SKM-1 (cell line): Measurements from ENCODE around the gene PGGHG.
"Not testable (repeated sequence)": the region's sequence is repeated elsewhere in the genome, so short reads cannot be mapped to it uniquely, and the experiment has no call there.

ENCODE experiments used
- DNase-seq: peaks from one replicate; lab custom pipeline; 2025; ENCODE audit not compliant: unreplicated experiment; lab: John Stamatoyannopoulos, UW

The PGGHG gene

DNA sequence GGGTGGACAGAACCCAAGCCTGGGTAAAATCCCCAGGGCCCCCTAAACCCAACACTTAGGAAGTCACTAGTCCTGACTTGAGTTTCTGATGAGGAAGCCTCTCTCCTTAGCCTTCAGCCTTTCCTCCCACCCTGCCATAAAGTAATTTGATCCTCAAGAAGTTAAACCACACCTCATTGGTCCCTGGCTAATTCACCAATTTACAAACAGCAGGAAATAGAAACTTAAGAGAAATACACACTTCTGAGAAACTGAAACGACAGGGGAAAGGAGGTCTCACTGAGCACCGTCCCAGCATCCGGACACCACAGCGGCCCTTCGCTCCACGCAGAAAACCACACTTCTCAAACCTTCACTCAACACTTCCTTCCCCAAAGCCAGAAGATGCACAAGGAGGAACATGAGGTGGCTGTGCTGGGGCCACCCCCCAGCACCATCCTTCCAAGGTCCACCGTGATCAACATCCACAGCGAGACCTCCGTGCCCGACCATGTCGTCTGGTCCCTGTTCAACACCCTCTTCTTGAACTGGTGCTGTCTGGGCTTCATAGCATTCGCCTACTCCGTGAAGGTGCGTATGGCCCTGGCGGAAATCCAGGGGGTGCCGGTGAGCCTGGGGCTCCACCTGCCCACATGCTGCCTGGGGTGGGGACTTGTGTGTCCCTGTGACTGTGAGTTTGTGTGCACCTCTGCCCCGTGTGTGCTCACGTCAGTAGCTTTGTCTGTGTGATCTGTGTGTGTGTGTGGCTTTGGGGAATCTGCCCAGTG, 25.0 kb downstream of the PGGHG start, which contains the start of gene IFITM1:
TSS of gene IFITM1 (plus strand) at position 254 of the 767 bp plus-strand sequence. CDS start at position 385, 131 bp downstream.
- peak; percentile 38 for DNase-seq

- not testable (repeated sequence) for DNase-seq
These were observed 25.6 kb downstream of the PGGHG start for GRCh38 chr11:314554-314875.

- no peak for DNase-seq
These were observed 26.1 kb downstream of the PGGHG start for GRCh38 chr11:315051-315481.

DNA sequence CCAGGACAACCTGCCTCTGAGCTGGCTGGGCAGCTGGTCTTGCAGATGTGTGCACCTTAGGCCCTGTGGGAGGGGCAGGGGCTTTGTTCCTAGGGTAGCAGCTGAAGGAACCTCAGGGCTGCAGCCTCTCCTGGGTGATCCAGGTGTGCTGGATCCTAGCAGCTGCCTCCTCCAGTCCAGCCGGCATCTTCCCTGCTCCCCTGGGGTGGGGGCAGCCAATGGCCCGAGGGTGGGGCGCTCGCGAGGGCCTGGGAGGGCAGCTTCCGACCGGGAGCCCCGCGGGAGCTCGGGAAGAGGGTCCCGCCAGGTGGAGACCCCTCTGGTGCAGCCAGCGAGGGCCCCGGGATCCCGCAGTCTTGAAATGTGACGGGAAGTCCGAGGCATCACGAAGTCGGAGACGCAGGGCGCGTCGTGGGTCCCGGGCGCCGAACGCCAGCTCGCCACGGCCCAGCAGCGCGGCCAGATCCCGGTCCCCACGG, 26.6 kb downstream of the PGGHG start:
- DNase-seq = no peak

DNA sequence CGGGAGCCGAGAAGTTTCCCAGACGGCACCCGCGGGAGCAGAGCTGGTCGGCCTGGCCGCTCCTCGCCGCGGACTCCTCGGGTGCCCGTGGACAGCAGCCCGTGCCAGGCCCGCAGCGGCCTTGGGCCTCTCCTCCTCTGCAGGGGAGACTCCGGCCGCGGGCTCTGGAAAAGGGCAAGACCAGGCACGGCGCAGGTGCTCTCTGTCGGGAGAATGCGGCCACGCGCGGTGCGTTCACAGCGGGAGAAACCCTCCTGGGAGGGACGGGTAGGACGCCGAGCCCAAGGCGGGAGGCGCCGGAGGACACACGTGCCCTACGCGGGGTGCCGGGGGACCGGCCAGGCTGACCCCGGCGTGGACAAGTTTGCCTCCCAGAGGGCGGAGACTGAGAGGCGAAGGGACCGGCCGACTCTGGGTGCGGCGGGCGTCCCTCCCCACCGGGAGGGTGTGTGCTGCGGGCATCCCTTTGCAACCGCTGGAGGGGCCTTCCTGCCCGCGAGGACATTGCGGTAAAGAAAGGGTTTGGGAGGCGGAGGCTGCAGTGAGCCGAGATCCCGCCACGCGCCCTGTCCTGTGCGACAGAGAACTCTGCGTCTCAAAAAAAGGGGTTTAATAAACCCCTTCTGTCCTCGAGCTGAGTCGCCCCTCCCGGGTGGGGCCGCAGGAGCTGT, 27.2 kb downstream of the PGGHG start:
- DNase-seq = no peak

DNA sequence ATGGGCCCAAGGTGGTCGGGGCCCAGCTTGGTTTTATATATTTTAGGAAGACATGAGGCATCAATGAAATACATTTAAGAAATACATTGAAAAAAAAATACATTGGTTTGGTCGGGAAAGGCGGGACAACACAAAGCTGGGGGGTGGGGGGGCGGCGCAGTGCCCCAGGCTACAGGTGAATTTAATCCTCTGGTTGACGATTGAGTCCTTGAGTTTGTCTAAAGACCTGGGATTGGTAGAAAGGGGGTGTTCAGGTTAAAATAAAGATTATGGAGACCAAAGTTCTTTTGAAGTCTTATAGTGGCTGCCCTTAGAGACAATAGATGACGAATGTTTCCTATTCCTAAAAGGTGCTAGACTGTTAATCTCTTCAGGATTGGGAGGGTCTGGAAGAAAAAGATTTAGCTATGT, 28.0 kb downstream of the PGGHG start:
- no peak for DNase-seq

DNA sequence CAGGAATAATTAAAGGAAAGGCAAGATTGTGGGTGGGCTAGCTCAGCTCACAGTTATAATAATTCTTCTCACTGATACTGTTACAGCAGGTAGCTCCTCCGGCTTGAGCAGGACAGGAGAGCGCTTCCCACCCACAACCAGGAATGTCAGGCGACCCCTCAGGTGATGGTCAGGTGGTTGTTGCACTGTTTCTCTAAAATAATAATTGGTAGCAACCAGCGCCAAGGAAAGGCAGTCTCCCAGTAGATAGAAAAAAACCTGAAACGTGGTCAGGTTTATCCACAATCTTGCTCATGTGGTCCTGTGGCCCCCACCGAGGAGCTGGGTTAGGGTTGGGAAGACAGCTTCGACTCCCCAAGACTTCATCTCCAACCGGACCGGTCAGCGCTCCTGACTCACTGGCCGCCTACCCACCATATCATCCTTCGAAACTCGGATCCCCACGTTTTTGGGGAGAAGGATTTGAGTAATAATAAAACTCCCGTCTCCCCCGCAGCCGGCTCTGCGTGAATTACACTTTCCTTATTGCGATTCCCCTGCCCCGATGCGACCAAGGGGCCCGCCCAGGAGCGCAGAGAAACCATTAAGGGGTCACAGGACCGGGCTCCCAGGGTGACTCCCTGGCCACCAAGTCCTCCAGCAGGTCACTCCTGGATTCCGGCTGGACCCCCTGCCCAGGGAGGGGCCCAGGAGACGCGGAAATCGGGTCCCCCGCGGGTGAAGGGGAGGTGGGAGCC, 28.9 kb downstream of the PGGHG start:
- not testable (repeated sequence) for DNase-seq

DNA sequence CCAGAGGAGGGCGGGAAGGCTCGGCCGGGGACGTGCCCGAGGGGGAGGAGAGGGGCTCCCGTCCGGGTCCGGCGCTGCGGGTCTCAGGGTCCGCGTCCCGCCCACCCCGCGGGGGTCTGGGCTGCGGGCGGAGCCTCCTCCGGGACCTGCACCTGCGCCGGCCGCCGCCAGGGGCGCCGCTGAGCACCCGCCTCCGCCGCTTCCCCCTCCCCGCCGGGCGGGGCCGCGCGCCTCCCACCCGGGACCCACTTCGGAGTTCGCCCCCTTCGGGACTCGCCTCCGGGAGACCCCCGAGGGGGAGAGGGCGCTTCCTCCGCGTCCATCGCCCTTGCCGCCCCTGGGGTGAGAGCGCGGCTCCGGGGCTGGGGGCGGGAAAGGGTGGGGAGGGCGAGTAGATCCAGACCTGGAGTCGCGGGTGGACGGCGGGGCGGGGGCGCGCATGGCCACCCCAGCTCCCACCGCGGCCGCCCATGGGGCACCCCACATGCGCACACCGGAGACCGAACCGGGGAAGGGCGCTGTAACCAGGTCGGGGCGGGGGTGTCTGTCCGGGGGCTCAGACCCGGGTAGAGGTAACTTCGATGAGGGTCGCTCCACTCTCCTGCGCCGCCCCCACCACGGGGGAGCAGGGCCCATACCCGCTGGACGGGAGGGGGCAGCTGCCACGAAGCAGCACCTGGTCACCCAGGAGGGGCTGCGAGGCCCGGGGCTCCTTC, 29.6 kb downstream of the PGGHG start:
- DNase-seq = not testable (repeated sequence)

GRCh38 chr11:319121-319887, 30.4 kb downstream of the PGGHG start:
- DNase-seq = not testable (repeated sequence)

- not testable (repeated sequence) for DNase-seq
These were observed 31.0 kb downstream of the PGGHG start for GRCh38 chr11:319888-320273.

- no peak for DNase-seq
These were observed 35.2 kb downstream of the PGGHG start for GRCh38 chr11:324156-324555.

DNA sequence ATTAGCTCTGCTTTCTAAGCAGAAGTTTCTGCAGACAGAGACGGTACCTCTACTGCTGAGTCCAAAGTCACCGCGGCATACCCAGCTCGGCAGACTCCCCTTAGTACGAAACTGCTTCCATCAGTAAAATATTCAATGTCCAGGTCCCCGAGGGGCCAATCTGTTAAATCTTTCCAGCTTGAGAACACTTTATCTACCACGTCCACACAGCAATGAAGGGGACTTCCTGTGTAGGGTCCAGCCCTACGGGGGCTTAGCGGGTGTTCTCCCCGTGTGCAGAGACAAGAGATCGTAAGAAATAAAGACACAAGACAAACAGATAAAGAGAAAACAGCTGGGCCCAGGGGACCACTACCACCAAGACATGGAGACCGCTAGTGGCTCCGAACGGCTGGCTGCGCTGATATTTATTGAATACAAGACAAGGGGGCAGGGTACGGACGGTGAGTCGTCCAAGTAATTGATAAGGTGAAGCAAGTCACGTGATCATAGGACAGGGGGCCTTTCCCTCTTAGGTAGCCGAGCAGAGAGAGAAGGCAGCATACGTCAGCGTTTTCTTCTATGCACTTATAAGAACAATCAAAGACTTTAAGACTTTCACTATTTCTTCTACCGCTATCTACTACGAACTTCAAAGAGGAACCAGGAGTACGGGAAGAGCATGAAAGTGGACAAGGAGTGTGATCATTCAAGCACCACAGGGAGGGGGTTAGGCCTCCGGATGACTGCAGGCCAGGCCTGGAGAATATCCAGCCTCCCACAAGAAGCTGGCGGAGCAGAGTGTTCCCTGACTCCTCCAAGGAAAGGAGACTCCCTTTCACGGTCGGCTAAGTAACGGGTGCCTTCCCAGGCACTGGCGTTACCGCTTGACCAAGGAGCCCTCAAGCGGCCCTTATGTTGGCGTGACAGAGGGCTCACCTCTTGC, 35.9 kb downstream of the PGGHG start:
- not testable (repeated sequence) for DNase-seq

DNA sequence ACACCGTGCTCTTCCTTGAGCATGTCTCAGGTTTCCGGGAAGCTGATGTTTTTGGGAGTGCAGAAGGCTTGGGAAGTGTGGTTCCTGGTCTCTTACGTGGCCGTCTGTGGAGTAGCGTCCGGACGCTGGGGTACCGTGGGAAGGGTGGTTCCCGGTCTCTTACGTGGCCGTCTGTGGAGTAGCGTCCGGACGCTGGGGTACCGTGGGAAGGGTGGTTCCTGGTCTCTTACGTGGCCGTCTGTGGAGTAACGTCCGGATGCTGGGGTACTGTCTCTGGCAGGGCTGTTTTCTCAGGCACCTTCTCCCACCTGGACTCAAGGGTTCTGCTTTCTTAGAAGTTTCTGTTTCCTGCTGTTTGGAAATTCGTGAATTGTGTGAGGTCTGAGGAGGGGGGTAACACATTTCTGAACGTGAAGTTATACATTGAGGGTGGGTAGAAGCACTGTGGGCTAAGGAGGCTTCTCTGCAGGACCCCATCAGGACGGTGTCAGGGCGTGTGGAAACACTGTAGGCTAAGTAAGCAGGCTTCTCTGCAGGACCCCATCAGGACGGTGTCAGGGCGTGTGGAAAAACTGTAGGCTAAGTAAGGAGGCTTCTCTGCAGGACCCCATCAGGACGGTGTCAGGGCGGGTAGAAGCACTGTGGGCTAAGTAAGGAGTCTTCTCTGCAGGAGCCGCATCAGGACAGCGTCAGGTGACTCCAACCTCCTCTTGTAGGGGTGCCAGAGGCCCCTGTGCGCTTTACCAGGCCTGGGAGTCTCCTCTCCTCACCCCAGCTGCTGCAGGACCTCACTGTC, 37.1 kb downstream of the PGGHG start:
- no peak for DNase-seq

DNA sequence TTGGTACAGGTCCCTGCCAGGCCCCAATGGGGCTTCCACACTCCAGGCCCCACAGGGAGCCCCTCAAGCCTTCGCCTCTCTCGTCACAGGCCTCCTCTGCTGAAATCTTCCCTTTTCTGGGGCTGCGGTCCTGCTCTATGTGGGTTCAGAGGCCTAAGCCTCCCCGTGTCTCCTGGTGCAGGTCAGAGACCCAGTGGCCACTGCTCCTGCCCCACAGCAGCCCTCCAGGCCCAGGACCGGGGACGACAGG, 37.6 kb downstream of the PGGHG start:
- no peak for DNase-seq

DNA sequence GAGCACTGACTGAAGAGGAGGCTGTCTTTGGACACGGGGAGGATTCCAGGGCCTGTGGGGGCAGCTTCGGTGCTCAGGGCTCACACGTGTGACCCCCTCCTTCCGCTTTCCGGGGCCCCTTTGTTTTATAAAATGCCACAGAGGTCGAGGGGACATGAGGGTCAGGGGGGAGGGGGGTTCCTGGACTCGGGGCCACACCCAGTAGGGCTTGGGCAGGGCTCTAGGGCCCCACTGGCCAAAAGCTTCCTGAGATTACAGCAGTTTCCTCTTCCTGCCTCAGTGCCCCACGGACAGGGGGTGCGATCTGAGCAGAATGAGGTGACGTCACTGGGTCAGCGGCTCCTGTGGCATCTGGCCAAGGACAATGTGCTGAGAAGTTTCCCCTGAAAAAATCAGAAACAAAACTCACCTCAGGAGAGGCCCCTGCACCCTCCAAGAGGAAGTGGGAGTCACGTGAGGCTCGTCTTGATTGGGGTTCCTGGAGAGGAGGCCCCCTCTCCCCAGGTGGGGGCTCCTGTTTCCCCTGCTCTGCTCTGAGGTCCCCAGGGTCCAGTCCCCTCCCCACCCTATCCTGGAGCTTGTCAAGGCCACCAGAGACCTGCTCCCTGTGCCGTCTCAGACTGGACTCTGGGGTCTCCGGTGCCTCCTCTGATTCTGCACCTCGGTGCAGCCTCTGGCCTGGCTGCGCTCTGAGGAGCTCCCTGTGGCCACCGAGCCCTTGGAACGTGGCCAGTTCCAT, 38.1 kb downstream of the PGGHG start:
- DNase-seq = peak; percentile 85

DNA sequence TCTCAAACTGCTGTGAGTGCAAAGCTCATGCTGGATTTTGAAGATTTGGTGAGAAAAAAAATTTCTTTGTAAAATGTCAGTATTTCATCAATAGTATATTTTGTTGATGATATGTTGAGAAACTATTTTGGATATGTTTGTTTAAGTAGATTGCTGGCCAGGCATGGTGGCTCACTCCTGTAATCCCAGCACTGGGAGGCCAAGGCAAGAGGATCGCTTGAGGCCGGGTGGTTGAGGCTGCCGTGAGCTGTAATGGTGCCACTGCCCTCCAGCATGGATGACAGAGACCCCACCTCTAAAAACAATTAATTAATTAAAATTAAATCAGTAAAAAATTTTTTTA, 38.6 kb downstream of the PGGHG start:
- no peak for DNase-seq

DNA sequence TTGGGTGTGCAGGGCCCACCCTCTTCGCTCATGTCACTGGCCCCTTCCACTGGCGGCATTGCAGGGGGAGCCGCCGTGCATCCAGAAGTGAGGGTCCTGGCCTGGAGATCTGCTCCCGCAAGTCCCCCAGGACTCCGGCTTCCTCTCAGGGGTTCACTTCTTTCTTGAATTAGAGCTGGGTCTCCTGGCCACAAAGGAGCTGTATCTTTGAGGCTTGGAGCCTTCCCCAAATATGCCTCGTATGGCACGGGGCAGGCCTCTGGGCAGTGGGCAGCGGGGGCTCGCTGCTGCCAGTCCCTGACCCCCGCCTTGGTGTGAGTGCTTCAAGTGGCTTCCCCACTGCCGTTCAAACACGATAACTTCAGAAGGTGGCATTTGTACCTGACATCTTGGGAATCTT, 39.1 kb downstream of the PGGHG start:
- no peak for DNase-seq

GRCh38 chr11:328516-329100, 39.7 kb downstream of the PGGHG start:
- DNase-seq = not testable (repeated sequence)
